GM19240 (cell line): ENCODE measurements around the gene GALNT18.

Experiments used
- DNase-seq: peaks from one replicate; pipeline ENCODE4 v3.0.0; 2011; ENCODE audit warnings: low spot score; ENCODE audit not compliant: insufficient read length

Gene GALNT18

GRCh38 chr11:11390068-11390771 lies 231.6 kb downstream of the GALNT18 start:
- no peak for DNase-seq

- no peak for DNase-seq
Observed at GRCh38 chr11:11389238-11389637, 232.6 kb downstream of the GALNT18 start.

- no peak for DNase-seq
Observed at GRCh38 chr11:11387622-11388305, 234.0 kb downstream of the GALNT18 start.

- no peak for DNase-seq
Observed at GRCh38 chr11:11387207-11387606, 234.6 kb downstream of the GALNT18 start.

GRCh38 chr11:11384829-11385228 lies 237.0 kb downstream of the GALNT18 start:
- DNase-seq: no peak

- no peak for DNase-seq
Observed at GRCh38 chr11:11383995-11384394, 237.8 kb downstream of the GALNT18 start.

GRCh38 chr11:11382858-11383532 lies 238.8 kb downstream of the GALNT18 start:
- DNase-seq: no peak

GRCh38 chr11:11381471-11382105 lies 240.2 kb downstream of the GALNT18 start:
- DNase-seq: no peak

GRCh38 chr11:11380883-11381282 lies 240.9 kb downstream of the GALNT18 start:
- DNase-seq: no peak

- no peak for DNase-seq
Observed at GRCh38 chr11:11380340-11380739, 241.5 kb downstream of the GALNT18 start.

- DNase-seq: no peak
Observed at GRCh38 chr11:11379661-11380060, 242.1 kb downstream of the GALNT18 start.

- DNase-seq: no peak
Observed at GRCh38 chr11:11378184-11378940, 243.4 kb downstream of the GALNT18 start.

GRCh38 chr11:11374358-11375148 lies 247.3 kb downstream of the GALNT18 start:
- DNase-seq: no peak

GRCh38 chr11:11373934-11374333 lies 247.9 kb downstream of the GALNT18 start:
- no peak for DNase-seq

- DNase-seq: no peak
Observed at GRCh38 chr11:11372461-11372860, 249.3 kb downstream of the GALNT18 start.

GRCh38 chr11:11370962-11371303 lies 250.9 kb downstream of the GALNT18 start:
- no peak for DNase-seq

- no peak for DNase-seq
Observed at GRCh38 chr11:11370255-11370961, 251.4 kb downstream of the GALNT18 start.

- DNase-seq: no peak
Observed at GRCh38 chr11:11366793-11367192, 255.0 kb downstream of the GALNT18 start.

- no peak for DNase-seq
Observed at GRCh38 chr11:11363674-11364073, 258.1 kb downstream of the GALNT18 start.

GRCh38 chr11:11359611-11360010 lies 262.2 kb downstream of the GALNT18 start:
- DNase-seq: no peak
